Measurements from ENCODE around the gene DGKB.

Gene DGKB

GRCh38 chr7:14858866-14859265, 43.7 kb downstream of the DGKB start:
- DNase-seq: no peak

DNA sequence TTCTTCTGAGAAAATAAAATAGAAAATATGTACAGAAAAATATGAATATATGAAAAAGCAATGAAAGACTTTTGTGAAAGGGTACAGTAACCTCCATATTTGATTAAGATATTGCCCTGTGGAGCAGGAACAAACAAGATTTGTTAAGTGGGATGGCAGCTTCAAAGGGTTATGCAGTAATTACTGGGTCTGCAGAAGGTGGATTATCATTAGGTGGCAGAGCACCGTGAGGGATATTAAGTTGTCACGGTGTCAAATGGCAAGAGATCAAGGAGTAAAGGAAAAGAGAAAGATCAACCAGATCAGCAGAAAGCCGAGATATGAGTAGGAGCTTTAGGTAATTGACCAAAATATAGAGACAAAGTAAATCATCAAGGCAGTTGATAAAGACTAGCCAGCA, 44.1 kb downstream of the DGKB start:
- DNase-seq: no peak

GRCh38 chr7:14855033-14855794, 47.3 kb downstream of the DGKB start:
- DNase-seq: no peak

DNA sequence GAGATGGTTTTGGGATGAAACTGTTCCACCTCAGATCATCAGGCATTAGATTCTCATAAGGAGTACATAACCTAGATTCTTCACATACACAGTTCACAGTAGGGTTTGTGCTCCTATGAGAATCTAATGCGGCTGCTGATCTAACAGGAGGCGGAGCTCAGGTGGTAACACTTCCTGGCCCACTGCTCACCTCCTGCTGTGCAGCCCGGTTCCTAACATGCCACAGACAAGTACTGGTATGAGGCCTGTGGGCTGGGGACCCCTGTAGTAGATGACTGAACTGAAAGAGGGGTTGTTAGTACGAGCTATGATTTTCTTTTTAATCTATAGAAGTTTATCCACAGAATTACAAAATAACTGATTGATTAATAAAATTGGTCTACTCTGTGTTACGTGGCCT, 48.1 kb downstream of the DGKB start:
- no peak for DNase-seq

- no peak for DNase-seq
Measured at GRCh38 chr7:14851610-14852009, 50.9 kb downstream of the DGKB start.

DNA sequence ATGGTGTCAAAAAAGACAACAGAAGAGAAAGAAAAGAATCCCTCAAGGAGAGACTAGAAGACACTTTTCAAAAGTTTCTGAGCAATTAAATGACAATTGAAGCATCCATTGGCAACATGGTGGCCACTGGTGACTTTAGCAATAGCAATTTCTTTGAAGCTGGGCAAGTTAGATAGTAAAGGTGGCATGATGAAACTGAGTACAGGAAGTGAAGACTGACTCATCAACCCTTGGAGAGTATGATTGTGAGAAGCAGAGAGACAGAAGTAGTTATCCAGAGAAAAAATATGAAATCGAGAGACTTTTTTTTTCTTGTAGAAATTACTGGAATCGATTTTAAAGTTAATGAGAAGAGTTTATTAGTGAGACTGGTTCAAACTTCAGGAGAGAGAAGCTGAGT, 52.5 kb downstream of the DGKB start:
- DNase-seq: no peak

GRCh38 chr7:14846405-14846804, 56.1 kb downstream of the DGKB start:
- DNase-seq: no peak

DNA sequence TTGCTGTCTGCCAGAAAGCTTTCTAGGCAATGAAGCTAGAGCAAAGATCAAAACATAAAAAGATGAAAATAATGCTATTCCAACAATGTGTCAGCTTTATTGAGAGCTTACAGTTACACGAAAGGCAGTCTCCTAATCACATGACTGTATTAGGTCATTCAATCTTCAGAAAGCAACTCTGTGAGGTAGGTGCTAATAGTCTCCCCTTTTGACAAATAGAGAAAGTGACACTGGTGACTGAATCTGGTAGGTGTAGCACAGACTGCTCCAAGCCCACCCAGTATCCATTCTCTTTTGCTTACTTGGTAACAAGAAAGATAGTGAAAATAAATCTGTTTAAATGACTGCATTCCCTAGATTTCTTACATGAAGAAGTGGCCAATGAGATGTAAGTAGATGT, 58.8 kb downstream of the DGKB start:
- DNase-seq: no peak

DNA sequence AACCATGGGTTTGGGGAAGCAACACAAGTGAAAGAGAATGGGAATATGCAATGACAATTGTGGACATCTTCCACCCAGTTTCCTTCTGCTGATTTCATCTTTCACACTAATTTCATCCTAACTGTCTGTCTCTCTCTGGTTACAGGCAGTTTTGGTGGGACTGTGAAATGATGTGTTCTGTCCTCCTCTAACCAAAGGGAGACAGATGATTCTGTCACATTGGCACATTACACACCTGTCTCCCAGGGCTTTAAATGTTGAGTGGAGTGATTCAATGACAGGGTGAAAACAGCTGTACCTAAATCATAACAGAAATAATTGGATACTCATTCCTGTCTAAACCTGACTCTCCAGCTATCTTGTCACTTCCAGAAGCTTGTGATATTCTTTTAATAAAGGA, 60.0 kb downstream of the DGKB start:
- DNase-seq: no peak

- no peak for DNase-seq
Measured at GRCh38 chr7:14841869-14842268, 60.7 kb downstream of the DGKB start.

DNA sequence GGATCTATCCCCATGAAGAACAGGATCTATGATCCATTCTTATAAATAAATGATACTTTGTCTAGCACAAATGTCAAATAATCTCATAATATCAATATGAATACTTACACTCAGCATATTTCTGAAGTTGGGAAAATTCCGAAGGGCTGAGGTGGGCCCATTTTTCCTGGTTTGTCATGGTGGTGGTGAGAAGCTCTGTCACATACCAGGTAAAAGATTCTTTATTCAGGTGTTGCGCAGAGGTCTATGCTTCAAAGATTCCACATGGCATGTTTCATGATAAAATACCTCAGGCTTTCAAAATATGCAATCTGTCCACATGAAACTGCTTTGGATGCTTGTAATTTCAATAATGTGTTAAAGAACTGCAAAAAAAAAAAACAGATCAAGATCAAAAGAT, 61.5 kb downstream of the DGKB start:
- no peak for DNase-seq

GRCh38 chr7:14839307-14839706, 63.2 kb downstream of the DGKB start:
- no peak for DNase-seq

DNA sequence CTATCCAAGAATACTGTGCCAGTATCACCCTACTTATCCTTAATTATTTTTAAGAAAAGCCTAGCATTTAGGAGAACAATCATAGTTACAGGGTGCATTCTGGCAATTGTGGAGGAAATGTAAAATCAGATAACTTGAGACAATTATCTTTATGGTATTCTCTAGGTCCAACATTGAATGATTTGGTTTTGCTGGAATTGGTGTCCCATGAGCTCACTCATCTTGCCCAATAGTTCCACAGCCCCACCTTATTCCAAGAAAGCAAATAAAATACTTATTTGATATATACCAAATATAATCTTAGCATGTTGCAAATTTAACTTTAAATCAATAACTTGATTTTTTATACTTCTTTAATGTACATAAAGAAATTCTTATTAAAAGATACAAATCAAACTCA, 65.3 kb downstream of the DGKB start:
- DNase-seq: no peak

DNA sequence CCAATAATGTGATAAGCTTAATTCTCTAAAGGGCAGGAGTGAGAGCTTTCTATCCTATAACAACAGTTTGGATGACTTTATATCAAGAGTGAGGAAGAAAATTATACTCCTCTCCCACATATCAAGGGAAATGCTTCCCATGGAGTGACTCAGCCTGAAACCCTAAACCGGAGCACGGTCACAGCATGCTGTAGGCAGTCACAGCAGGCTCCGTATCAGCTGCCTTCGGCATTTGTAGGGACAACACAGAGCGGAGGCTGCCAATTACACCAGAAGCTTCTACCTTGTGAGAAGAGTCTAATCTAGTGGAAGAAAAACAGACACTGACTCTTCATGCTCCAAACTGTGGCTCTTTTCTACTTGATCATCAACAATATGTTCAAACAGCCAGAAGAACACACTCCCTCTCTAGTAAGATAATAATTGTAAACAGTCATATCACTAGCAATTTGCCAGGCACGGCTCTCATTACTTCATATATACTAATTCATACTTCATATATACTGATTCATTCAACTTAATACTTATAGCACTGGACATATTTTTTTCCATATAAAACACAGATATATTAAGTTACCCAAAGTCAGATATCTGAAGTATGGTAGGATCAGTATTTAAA, 65.9 kb downstream of the DGKB start:
- DNase-seq: no peak

GRCh38 chr7:14836006-14836405, 66.5 kb downstream of the DGKB start:
- no peak for DNase-seq

DNA sequence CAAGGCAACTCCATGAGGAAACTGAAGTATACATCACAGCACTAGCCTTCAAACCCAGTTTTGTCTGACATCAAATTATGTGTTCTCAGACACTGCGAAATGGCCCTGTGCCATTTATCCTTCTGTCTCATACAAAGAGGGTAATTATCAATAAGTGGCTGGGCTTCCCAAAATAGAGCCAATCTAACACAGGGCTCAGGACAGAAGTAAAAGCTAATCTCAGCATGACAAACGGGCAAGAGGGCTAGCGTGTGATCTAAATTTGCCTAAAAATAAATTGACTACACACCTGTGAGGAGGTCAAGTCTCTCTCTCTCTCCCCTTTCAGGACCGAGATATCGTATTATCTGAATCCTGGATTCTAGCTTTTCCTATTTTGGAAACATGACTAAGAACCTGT, 67.2 kb downstream of the DGKB start:
- no peak for DNase-seq

DNA sequence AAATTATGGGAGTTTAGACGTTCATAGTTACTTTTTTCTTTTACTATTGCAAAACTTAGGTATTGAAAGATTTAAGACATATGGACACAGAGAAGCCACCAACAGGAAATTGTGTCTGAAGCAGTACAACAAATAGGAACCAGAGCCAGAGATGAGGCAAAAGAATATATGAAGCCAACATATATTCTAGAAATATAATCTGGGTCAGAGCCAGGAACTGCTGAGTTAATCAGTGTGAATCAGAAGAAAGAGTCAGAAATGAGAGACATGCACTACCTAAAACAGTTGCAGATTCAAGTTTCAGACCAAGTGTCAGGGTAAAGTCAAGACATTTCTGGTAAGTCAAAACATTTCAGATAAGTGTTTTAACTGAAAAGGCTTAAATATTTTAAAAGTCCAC, 67.7 kb downstream of the DGKB start:
- no peak for DNase-seq

DNA sequence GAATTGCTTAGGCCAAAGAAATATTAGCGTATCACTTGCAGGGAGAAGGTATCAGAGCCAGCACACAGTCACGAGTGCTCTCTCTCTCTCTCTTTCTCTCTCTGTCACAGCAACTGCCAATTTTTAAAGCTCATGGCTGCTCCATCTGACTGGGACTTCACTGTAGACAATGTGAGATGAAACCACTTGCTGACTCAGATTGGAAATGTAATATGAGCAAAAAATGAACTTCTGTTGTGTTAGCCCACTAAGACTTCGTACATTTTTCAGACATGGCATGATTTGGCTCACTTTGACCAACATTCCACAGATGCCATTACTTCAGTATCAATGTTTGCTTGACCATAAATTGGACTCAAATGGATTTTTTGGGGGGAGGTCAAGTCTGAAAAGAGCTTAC, 68.1 kb downstream of the DGKB start:
- DNase-seq: no peak

- DNase-seq: no peak
Measured at GRCh38 chr7:14833707-14834106, 68.8 kb downstream of the DGKB start.

DNA sequence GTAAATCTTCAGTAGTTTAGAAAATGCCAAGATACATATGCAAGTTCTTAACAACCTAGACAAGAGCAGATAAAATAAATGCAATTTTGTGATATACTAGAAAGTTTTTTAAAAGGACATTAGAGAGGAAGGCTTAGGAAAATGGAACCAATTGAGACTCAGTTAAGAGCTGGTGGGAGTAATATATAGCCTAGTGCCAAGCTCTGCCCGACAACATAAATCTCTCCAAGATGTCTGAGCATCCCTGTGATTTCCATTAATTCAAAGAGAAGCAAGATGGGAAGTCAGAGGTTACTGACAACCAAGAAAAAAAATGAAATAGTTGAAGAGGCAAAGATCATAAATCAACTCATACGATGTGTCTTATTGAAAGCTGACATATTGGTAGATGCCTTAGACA, 74.5 kb downstream of the DGKB start:
- DNase-seq: no peak

DNA sequence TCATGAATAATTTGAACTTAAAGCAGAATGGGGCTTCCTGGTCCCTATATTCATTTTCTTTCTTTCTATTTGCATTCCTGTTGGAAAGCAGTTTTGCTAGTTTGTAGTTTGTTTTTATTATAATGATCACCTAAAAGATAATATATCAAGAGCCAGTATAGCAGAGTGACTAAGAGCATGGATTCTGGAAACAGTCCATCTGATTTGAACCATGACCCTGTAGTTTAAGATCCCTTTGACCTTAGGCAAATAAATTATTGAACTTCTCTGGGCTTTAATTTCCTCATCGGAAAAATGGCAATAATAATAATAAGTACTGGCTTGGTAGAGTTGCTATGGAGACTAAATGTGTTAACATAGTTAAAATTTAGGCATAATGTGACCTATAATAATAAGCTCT, 76.1 kb downstream of the DGKB start:
- DNase-seq: no peak

- DNase-seq: no peak
Measured at GRCh38 chr7:14825912-14826311, 76.6 kb downstream of the DGKB start.

DNA sequence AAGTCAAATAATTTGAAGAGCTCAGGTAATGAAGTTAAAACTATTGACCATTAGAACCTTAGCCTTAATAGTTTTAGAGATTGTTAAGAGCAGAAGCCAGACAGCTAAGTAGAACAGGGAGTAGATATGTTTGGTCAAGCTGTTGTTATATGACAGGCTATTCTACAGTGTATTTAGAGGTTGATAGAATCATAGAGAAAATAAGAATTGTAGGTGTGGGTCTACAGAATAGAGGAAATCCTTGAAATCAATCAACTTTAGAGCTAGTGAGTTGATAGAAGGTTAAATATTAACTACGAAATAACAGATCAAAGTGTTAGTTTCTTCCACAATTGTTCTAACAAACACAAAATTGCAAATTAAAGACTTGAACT, 80.1 kb downstream of the DGKB start:
- no peak for DNase-seq

- no peak for DNase-seq
Measured at GRCh38 chr7:14821757-14822480, 80.6 kb downstream of the DGKB start.

All from CD4-positive, alpha-beta T cell treated with Interleukin-17A for 4 hours (primary cell).